ENCODE data around the gene COPS9.

Gene COPS9

GRCh38 chr2:240165661-240166060, 29.6 kb upstream of the COPS9 start:
- DNase-seq: no peak

- no peak for DNase-seq
Observed at GRCh38 chr2:240165034-240165433, 28.9 kb upstream of the COPS9 start.

- no peak for DNase-seq
Observed at GRCh38 chr2:240164586-240164985, 28.5 kb upstream of the COPS9 start.

- DNase-seq: no peak
Observed at GRCh38 chr2:240163844-240164574, 27.9 kb upstream of the COPS9 start.

- no peak for DNase-seq
Observed at GRCh38 chr2:240162939-240163714, 27.0 kb upstream of the COPS9 start.

- DNase-seq: no peak
Observed at GRCh38 chr2:240162531-240162930, 26.4 kb upstream of the COPS9 start.

GRCh38 chr2:240162032-240162431, 25.9 kb upstream of the COPS9 start:
- DNase-seq: no peak

GRCh38 chr2:240161087-240161750, 25.1 kb upstream of the COPS9 start:
- no peak for DNase-seq

- DNase-seq: no peak
Observed at GRCh38 chr2:240160291-240161086, 24.4 kb upstream of the COPS9 start.

GRCh38 chr2:240159251-240159839, 23.2 kb upstream of the COPS9 start:
- DNase-seq: no peak

- DNase-seq: no peak
Observed at GRCh38 chr2:240157147-240157470, 21.0 kb upstream of the COPS9 start.

- no peak for DNase-seq
Observed at GRCh38 chr2:240156435-240157146, 20.5 kb upstream of the COPS9 start.

GRCh38 chr2:240155745-240156390, 19.8 kb upstream of the COPS9 start:
- DNase-seq: no peak

GRCh38 chr2:240155048-240155744, 19.1 kb upstream of the COPS9 start:
- no peak for DNase-seq

- DNase-seq: no peak
Observed at GRCh38 chr2:240154606-240155005, 18.5 kb upstream of the COPS9 start.

GRCh38 chr2:240153418-240153817, 17.3 kb upstream of the COPS9 start:
- no peak for DNase-seq

- DNase-seq: no peak
Observed at GRCh38 chr2:240151477-240152031, 15.4 kb upstream of the COPS9 start.

- DNase-seq: no peak
Observed at GRCh38 chr2:240149943-240150784, 14.1 kb upstream of the COPS9 start.

- no peak for DNase-seq
Observed at GRCh38 chr2:240147911-240148587, 11.9 kb upstream of the COPS9 start.

Measured in activated effector memory CD4-positive, alpha-beta T cell treated with Interleukin-2 at 50 U/mL for 16 hours (primary cell).